ENCODE measurements around the gene ST6GAL1.

DNA sequence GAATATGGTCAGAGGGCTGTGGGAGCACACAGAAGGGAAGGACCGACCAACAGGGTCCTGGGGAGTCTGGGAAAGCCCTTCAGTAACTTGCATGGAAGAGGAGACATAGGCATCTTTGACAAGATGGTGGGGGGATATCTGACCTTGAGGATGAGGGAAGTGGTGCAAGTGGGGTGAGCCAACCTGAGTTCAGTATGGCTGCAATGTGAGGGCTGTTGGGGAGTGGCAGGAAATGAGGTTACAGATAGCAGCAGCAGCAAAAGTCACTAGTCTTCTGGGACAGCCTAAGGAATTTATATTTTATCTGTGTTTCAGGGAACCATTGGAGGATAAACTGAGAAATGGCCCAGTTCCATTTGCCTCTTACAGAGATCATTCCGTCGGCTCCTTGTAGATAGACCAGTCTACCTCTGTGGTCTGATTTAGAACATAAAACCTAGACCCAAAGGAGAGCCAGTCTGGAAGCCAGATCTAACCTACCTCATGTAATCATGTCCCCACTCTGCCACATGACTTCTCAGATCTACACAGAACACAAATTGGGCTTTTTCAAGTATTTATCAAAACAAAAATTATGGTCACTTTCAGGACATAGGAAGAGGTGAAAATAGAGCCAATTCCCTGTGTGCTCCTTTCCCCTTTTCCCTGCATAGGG, 75.6 kb downstream of the ST6GAL1 start:
- no peak for TF ChIP-seq GATA2 (IDR thresholded peaks at IDR 0.05; ENCODE audit: low read depth, low read length)
- no peak for TF ChIP-seq GATA3 (IDR thresholded peaks at IDR 0.05; ENCODE audit: low read depth, low read length)
